Upper lobe of right lung (tissue), 1 donor: ENCODE data around the gene CD164L2. TPM values are rescaled to one million over a fixed set of nuclear protein-coding genes. Genes with fewer than 3 reads are reported as not detected.

Experiments used
- ATAC-seq: fragments of 200-7000 bp; cut with Tn5 transposase; one replicate; pipeline ENCODE4 v1.9.1; 2020; ENCODE audit warnings: mild to moderate bottlenecking, moderate library complexity
- DNase-seq: peaks from one replicate; pipeline ENCODE4 v3.0.0-alpha.2; 2020
- H3K27ac ChIP-seq: fragments of 200-600 bp; one replicate; pipeline ENCODE4 v1.8.0; 2022
- H3K27me3 ChIP-seq: fragments of 200-600 bp; one replicate; pipeline ENCODE4 v1.8.0; 2022; ENCODE audit warnings: mild to moderate bottlenecking
- H3K36me3 ChIP-seq: fragments of 200-600 bp; one replicate; pipeline ENCODE4 v1.8.0; 2022
- H3K4me1 ChIP-seq: fragments of 200-600 bp; one replicate; pipeline ENCODE4 v1.8.0; 2022
- H3K4me3 ChIP-seq: fragments of 200-600 bp; one replicate; pipeline ENCODE4 v1.8.0; 2022; ENCODE audit warnings: mild to moderate bottlenecking
- H3K9me3 ChIP-seq: fragments of 200-600 bp; one replicate; pipeline ENCODE4 v1.8.0; 2022
- intact Hi-C: fragments of 100-400 bp; cut with DNase I; formaldehyde crosslinking; loops from one replicate; pipeline ENCODE4 v1.11.0; 2022
- total RNA-seq: library from RNA; stranded (reverse); fragmentation: NEBNext Ultra II Directional; extraction: Animal tissue kit (Norgen Biotek cat#: 25700); gene quantifications from one replicate; pipeline ENCODE4 v1.2.1, GENCODE V29; 2021
- TF ChIP-seq, protein P1 (sequence below): fragments of 200-600 bp; IDR thresholded peaks from one replicate; pipeline ENCODE4 v1.8.0; 2022; ENCODE audit warnings: antibody characterized with exemption
- donor health status: DM: no; HTN: yes; CAD: no; lungs with severe emphysema.

CD164L2 gene
- total RNA-seq, 1 donor from 2014 or later = 1.2 TPM

DNA sequence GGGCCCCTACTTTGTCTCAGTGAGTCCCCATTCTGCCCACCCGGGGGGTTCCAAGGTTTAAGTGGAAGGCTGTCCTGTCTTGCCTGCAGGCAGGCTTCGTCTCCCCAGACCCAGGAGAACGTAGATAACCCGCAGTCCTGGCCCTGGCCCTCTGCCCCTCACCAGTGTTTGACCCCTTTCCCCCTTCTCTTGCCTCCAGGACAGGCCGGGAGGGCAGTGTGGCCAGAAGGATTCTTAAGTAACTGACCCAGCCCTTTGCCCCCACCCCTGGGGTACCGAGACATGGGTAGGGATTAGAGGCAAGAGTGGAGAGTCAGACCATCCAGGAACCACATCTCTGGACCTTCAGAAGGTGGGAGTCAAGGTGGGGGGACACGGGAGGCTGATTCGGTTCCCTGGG lies 52.3 kb downstream of the CD164L2 start:
- Histone ChIP-seq H3K4me1 (peaks cover 20% of the 10 kb centered on the region), H3K36me3 (peaks cover 89% of the 10 kb centered on the region), H3K4me3 (no peak overlapping the region), H3K9me3 (no peaks in the 10 kb centered on the region), H3K27ac (no peak overlapping the region), H3K27me3 (no peaks in the 10 kb centered on the region)
- ATAC-seq = no peak
- DNase-seq = no peak
- intact Hi-C loops = no loop called here
- TF ChIP-seq, protein P1, sequence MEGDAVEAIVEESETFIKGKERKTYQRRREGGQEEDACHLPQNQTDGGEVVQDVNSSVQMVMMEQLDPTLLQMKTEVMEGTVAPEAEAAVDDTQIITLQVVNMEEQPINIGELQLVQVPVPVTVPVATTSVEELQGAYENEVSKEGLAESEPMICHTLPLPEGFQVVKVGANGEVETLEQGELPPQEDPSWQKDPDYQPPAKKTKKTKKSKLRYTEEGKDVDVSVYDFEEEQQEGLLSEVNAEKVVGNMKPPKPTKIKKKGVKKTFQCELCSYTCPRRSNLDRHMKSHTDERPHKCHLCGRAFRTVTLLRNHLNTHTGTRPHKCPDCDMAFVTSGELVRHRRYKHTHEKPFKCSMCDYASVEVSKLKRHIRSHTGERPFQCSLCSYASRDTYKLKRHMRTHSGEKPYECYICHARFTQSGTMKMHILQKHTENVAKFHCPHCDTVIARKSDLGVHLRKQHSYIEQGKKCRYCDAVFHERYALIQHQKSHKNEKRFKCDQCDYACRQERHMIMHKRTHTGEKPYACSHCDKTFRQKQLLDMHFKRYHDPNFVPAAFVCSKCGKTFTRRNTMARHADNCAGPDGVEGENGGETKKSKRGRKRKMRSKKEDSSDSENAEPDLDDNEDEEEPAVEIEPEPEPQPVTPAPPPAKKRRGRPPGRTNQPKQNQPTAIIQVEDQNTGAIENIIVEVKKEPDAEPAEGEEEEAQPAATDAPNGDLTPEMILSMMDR = no peak

Other genes starting within 250 kb of the CD164L2 start
- 62.4 TPM for gene SLC9A1, start 228.2 kb downstream of the CD164L2 start, total RNA-seq
- 44.1 TPM for gene WDTC1, start 148.7 kb downstream of the CD164L2 start, total RNA-seq
- 36.7 TPM for gene TMEM222, start 61.2 kb downstream of the CD164L2 start, total RNA-seq
- 30.6 TPM for gene SYTL1, start 41.3 kb downstream of the CD164L2 start, total RNA-seq
- 144 TPM for gene MAP3K6, start 16.4 kb downstream of the CD164L2 start, total RNA-seq
- 826 TPM for gene FCN3, start 8.5 kb downstream of the CD164L2 start, total RNA-seq
- gene GPR3, start 9.3 kb upstream of the CD164L2 start, total RNA-seq = 0.90 TPM
- gene WASF2, start 106.8 kb upstream of the CD164L2 start, total RNA-seq = 156 TPM
- gene AHDC1, start 220.8 kb upstream of the CD164L2 start, total RNA-seq = 34.2 TPM